Activated CD8-positive, alpha-beta memory T cell treated with anti-CD3 and anti-CD28 coated beads for 36 hours (primary cell): ENCODE data around the gene CIZ1. TPM values are rescaled to one million over a fixed set of nuclear protein-coding genes. Genes with fewer than 3 reads are reported as not detected.

Experiments used
- CTCF ChIA-PET: fragments of 350-600 bp; sonication (Branson Sonifier 250); formaldehyde crosslinking; loops from one replicate; lab custom pipeline; 2021; ENCODE audit warnings: antibody characterized with exemption; lab: Charles Lee
- POLR2A ChIA-PET: fragments of 350-600 bp; sonication (Branson Sonifier 250); formaldehyde crosslinking; loops from one replicate; lab custom pipeline; 2021; ENCODE audit warnings: antibody characterized with exemption; lab: Charles Lee
- total RNA-seq, 2 experiments: library from RNA; stranded (reverse); gene quantifications; one replicate each; pipeline ENCODE4 v1.2.3, GENCODE V29; 2021

Gene CIZ1
- total RNA-seq, 2 experiments from 2014 or later: 115 to 119 TPM

DNA sequence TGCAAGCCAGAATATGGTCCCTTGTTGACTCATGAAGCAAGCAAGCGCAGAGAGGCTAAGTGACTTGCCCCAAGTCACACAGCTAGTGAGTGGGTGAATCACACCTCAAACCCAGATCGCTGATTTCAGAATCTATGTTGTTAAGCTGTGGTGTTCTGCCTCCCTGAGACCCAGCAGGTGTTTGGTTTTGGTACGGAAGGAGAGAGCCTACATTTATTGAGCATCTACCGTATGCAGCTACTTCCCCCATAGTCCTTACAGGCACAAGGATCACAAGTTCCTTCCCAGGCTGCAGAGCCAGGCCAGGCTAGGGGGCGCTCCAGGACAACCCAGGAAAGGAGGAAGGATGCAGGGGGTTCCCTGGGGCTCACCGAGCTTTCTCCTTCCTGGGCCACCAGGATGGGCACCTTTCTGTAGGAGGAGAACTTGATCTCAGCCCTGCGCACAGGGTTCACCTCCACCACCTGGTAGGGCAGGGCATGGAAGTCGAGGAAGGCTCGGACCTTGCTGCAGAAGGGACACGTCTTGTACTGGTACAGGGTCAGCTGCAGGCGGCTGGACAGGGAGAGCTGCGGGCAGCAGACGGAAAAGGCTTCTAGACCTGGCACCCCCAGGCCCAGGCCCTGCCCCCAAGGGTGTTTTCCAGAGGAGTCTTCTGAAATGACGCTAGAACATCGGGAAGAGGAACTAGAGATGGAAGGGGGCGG, 66.3 kb downstream of the CIZ1 start:
- ChIA-PET POLR2A (no interaction called here), CTCF (interaction anchor here (1.2 to 1.6 kb wide), 4 partner anchors 9 to 89 kb away, joined by 3 to 9 read pairs (median 6); no protein-coding TSS in a partner anchor)

DNA sequence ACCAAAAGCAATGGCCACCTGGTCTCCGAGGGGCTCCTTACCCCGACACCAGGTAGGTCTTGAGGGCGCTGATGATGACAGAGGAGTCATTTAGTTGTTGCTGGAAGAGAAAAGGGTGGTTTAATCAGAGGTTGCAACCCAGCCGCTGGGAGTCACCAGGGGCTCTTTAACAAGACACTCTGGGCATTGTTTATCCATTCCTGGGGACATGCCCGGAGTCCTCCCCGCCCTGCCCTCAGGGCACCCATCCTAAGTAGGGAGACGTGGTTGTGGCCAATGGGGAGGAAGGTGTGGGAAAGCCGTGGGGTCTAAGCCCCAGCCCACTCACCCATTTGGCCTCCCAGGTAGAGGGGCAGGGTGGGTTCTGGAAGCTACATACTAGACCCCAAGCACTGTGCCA, 66.9 kb downstream of the CIZ1 start:
- ChIA-PET POLR2A (interaction anchor here (0.7 kb wide), 1 partner anchor 14 kb away, joined by 7 read pairs; no protein-coding TSS in a partner anchor), CTCF (interaction anchor here (1.3 to 1.6 kb wide), 3 partner anchors 8 to 89 kb away, joined by 3 to 9 read pairs (median 6); no protein-coding TSS in a partner anchor)

DNA sequence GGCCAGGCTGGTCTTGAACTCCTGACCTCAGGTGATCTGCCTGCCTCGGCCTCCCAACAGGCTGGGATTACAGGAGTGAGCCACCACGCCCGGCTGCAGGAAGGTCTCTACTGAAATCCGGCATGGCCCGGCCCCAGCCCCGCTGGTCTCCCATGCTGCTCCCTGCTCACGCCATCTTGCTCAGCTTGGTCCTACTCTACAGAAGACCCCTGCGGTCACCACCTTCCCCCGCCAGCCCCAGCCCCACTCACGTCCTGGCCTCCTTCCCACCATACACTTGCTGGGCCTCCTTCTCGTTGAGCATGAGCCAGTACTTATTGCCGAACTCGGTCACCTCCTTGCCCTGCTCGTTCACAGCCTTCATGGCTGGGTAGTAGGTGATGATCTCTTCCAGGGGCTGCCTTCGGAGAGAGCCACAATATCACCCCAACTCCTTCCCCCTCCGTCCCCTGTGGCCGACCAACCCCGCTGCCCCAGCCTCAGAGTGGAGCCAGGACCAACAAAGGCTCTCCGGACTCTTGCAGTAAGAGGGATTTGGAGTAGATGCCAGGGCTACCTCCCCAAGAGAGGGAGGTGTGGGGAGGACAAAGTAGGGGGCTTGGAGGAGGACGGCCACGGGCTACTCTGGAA, 67.8 kb downstream of the CIZ1 start:
- ChIA-PET CTCF (no interaction called here), POLR2A (interaction anchor here (0.7 kb wide), 1 partner anchor 13 kb away, joined by 7 read pairs; no protein-coding TSS in a partner anchor)

GRCh38 chr9:128122809-128123175, 68.6 kb downstream of the CIZ1 start:
- POLR2A ChIA-PET: no interaction called here
- CTCF ChIA-PET: no interaction called here

DNA sequence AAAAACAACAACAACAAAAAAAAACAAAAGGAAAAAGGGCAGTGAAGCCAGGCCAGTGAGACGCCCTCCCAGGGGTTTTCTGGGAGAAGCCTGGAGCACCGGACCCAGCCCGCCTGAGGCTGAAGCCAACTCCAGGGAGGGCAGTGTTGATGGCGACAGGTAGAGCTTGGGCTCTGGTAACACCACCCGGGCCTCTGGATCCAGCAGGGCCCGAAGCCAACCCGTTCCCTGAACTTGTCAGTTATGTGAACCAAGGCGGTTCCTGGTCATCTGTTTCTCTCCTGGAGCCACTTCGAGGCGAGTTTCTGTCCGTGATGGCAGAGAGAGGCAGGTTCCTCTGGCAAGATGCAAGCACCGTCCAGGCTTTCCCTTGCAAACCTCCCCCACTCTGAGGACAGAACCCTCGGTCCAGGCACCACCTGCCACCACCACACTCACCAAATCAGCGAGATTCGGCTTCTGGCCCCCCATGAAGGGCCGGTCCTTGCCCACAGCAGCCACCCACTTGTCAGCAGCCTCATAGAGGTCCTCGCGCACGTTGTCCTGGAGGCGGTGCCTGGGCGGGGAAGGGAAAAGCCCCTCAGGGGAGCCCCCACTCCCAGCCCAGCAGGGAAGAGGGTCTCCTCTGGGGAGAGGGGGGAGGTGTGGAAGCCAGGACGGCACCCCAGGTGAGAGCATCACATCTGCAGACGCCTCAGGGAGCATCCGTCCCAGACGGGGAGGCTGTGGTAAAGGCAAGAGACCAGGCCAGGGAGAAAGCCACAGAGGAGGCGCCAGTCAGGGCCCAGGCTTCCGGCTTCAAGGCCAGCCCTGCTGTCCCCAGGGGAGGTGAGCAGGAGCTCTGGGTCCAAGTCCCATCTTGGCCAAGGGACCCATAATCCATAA, 69.2 kb downstream of the CIZ1 start:
- ChIA-PET POLR2A (no interaction called here), CTCF (interaction anchor here (0.7 kb wide), 1 partner anchor 95 kb away, joined by 3 read pairs; no protein-coding TSS in a partner anchor)

DNA sequence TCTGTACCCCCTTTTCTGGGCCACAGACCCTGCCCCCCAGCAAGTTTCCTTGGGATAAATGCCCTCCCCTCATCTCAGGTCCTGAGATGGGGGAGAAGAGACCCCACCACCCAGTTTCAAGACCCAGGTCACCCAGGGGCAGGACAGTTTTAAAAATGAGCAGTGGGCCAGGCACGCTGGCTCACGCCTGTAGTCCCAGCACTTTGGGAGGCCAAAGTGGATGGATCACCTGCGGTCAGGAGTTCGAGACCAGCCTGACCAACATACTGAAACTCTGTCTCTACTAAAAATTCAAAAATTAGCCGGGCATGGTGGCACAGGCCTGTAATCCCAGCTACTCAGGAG, 69.9 kb downstream of the CIZ1 start:
- ChIA-PET POLR2A (no interaction called here), CTCF (interaction anchor here (0.6 to 0.7 kb wide), 2 partner anchors 96 to 297 kb away, joined by 3 to 4 read pairs; no protein-coding TSS in a partner anchor)

GRCh38 chr9:128120741-128121465, 70.5 kb downstream of the CIZ1 start:
- POLR2A ChIA-PET: no interaction called here
- CTCF ChIA-PET: interaction anchor here (0.6 to 0.7 kb wide), 2 partner anchors 96 to 297 kb away, joined by 3 to 4 read pairs; no protein-coding TSS in a partner anchor

- POLR2A ChIA-PET: no interaction called here
- CTCF ChIA-PET: interaction anchor here (1.0 kb wide), 1 partner anchor 176 kb away, joined by 3 read pairs; no protein-coding TSS in a partner anchor
These were observed 71.2 kb downstream of the CIZ1 start for GRCh38 chr9:128120061-128120740.

DNA sequence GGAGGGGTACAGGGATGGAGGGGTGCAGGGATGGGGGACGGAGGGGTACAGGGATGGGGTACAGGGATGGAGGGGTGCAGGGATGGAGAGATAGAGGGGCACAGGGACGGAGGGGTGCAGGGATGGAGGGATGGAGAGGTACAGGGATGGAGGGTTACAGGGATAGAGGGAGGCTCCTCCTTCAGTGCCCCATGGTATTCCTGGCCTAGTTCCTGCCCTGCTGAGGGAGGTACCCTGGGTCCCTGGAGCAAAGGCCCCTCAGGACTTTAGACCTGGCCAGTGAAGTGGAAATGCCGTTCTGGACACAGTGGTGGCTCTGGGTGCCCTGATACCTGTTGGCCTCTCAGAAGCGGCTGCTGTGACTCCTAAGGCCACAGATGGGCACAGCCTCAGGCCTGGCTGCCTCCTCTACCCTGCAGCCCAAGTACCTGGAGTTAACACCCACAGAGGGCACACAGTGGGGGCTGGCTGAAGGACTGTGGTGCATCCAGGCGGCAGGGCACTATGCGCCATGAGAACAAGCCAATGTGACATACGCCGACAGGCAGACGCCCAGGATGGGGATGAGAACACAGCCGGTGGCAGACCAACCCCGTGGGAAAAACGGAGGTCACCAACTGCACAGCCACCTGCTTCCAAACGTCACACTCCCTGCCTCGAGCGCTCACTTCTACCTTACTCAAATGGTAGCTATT, 72.3 kb downstream of the CIZ1 start:
- POLR2A ChIA-PET: no interaction called here

GRCh38 chr9:128118472-128118857, 72.9 kb downstream of the CIZ1 start:
- POLR2A ChIA-PET: no interaction called here

More for the DNA sequence above, 72.3 kb downstream of the CIZ1 start:
- CTCF ChIA-PET: interaction anchor here (1.0 kb wide), 1 partner anchor 175 kb away, joined by 3 read pairs; no protein-coding TSS in a partner anchor

GRCh38 chr9:128117613-128118471, 73.5 kb downstream of the CIZ1 start:
- CTCF ChIA-PET: interaction anchor here (0.5 to 3.2 kb wide), 36 partner anchors 8 to 545 kb away, joined by 3 to 28 read pairs (median 4); partner anchors contain the start of gene BBLN
- POLR2A ChIA-PET: no interaction called here

More at GRCh38 chr9:128118472-128118857, 72.9 kb downstream of the CIZ1 start:
- CTCF ChIA-PET: interaction anchor here (0.5 to 3.2 kb wide), 20 partner anchors 8 to 373 kb away, joined by 3 to 28 read pairs (median 6); no protein-coding TSS in a partner anchor

GRCh38 chr9:128116104-128117083, 75.0 kb downstream of the CIZ1 start:
- POLR2A ChIA-PET: interaction anchor here (0.5 kb wide), 1 partner anchor 72 kb away, joined by 4 read pairs; no protein-coding TSS in a partner anchor
- CTCF ChIA-PET: interaction anchor here (1.1 to 3.2 kb wide), 7 partner anchors 9 to 234 kb away, joined by 3 to 28 read pairs (median 7); no protein-coding TSS in a partner anchor
